HG03520 (cell line): Measurements from ENCODE around the gene NDFIP1.
"Not testable (repeated sequence)": the region's sequence is repeated elsewhere in the genome, so short reads cannot be mapped to it uniquely, and the experiment has no call there.

Experiments
- ATAC-seq: cut with Tn5 transposase; IDR thresholded peaks from one replicate; pipeline ENCODE4 v1.9.1; 2021; ENCODE audit warnings: mild to moderate bottlenecking, moderate library complexity; ENCODE audit not compliant: unreplicated experiment

The NDFIP1 gene

GRCh38 chr5:142108432-142109330, at the start of gene NDFIP1:
TSS of gene NDFIP1 (plus strand) at chr5:142108779. CDS start at chr5:142108975, 196 bp downstream.
- peak; percentile 94 for ATAC-seq

GRCh38 chr5:142059304-142059940, 49.2 kb upstream of the NDFIP1 start:
- no peak for ATAC-seq

GRCh38 chr5:142063376-142063775, 45.2 kb upstream of the NDFIP1 start:
- no peak for ATAC-seq

- no peak for ATAC-seq
Measured at GRCh38 chr5:142063878-142064331, 44.7 kb upstream of the NDFIP1 start.

GRCh38 chr5:142065273-142065672, 43.3 kb upstream of the NDFIP1 start:
- ATAC-seq = no peak

GRCh38 chr5:142069606-142070399, 38.8 kb upstream of the NDFIP1 start:
- ATAC-seq = no peak

- ATAC-seq = no peak
Measured at GRCh38 chr5:142070734-142071133, 37.8 kb upstream of the NDFIP1 start.

- ATAC-seq = no peak
Measured at GRCh38 chr5:142072488-142072887, 36.1 kb upstream of the NDFIP1 start.

GRCh38 chr5:142073362-142073988, 35.1 kb upstream of the NDFIP1 start:
- no peak for ATAC-seq

GRCh38 chr5:142074006-142074405, 34.6 kb upstream of the NDFIP1 start:
- no peak for ATAC-seq

- no peak for ATAC-seq
Measured at GRCh38 chr5:142078221-142078620, 30.4 kb upstream of the NDFIP1 start.

GRCh38 chr5:142078706-142079105, 29.9 kb upstream of the NDFIP1 start:
- ATAC-seq = no peak

- ATAC-seq = no peak
Measured at GRCh38 chr5:142079306-142079721, 29.3 kb upstream of the NDFIP1 start.

- ATAC-seq = no peak
Measured at GRCh38 chr5:142080248-142080647, 28.3 kb upstream of the NDFIP1 start.

- no peak for ATAC-seq
Measured at GRCh38 chr5:142082182-142082781, 26.3 kb upstream of the NDFIP1 start.

GRCh38 chr5:142086229-142086628, 22.4 kb upstream of the NDFIP1 start:
- ATAC-seq = no peak

GRCh38 chr5:142086679-142087078, 21.9 kb upstream of the NDFIP1 start:
- ATAC-seq = no peak

GRCh38 chr5:142087920-142088679, 20.5 kb upstream of the NDFIP1 start:
- ATAC-seq = no peak

- not testable (repeated sequence) for ATAC-seq
Measured at GRCh38 chr5:142088855-142089479, 19.6 kb upstream of the NDFIP1 start.
